ENCODE results near the gene SLC10A2. TPM values are rescaled to one million over a fixed set of nuclear protein-coding genes. Genes with fewer than 3 reads are reported as not detected.

SLC10A2 gene
- total RNA-seq, 2 donors from 2014 or later: not detected

DNA sequence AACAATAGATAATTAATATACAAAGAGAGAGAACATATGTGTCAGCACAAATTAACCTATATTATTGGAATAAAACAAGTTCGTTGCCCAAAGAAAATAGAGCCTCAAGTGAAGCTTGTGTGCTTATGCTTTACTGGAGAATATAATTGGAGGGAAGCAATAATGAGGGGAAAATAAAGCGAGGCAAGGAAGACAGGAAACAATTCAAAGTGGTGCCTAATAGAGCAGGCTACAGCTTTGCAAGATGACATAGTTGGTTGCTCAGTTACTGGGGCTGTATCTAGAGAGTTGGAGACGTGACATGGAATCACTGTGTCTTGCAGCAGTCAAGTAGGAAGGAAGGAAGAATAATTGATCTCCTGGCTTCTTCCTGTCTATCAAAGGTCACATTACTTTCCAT lies 21.1 kb upstream of the SLC10A2 start:
- DNase-seq (ENCODE audit: low spot score): no peak
- Histone ChIP-seq H3K4me3 (no peak overlapping the region), H3K27me3 (no peaks in the 10 kb centered on the region), H3K9me3 (peaks cover 0 to 8% of the 10 kb centered on the region in 2 donors), H3K4me1 (no peaks in the 10 kb centered on the region), H3K36me3 (no peaks in the 10 kb centered on the region), H3K27ac (no peak overlapping the region)
- TF ChIP-seq, protein P1, sequence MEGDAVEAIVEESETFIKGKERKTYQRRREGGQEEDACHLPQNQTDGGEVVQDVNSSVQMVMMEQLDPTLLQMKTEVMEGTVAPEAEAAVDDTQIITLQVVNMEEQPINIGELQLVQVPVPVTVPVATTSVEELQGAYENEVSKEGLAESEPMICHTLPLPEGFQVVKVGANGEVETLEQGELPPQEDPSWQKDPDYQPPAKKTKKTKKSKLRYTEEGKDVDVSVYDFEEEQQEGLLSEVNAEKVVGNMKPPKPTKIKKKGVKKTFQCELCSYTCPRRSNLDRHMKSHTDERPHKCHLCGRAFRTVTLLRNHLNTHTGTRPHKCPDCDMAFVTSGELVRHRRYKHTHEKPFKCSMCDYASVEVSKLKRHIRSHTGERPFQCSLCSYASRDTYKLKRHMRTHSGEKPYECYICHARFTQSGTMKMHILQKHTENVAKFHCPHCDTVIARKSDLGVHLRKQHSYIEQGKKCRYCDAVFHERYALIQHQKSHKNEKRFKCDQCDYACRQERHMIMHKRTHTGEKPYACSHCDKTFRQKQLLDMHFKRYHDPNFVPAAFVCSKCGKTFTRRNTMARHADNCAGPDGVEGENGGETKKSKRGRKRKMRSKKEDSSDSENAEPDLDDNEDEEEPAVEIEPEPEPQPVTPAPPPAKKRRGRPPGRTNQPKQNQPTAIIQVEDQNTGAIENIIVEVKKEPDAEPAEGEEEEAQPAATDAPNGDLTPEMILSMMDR (IDR thresholded peaks at IDR 0.05): no peak

DNA sequence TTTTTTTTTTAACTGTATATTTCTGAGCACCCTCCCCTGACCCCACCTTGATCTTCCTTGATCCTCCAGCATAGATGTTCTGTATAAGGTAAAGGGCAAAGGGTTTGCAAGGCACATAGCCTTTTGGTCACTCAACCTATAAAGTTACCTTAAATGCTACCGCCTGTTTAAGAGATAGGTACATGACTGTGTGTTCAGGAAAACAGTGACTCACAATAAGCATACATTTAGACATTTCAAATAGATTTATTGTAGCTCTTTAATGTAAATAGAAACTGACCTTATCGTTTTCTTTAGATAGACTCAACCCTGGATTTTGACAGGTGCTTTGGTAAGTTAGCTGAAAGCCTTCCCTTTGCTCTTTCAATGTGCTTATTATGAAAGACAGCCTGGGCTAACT lies 15.2 kb upstream of the SLC10A2 start:
- H3K9me3 ChIP-seq: no peaks in the 10 kb centered on the region
- no peak overlapping the region for H3K4me3 ChIP-seq
- H3K27ac ChIP-seq: no peak overlapping the region
- H3K36me3 ChIP-seq: no peaks in the 10 kb centered on the region
- H3K27me3 ChIP-seq: no peaks in the 10 kb centered on the region
- H3K4me1 ChIP-seq: no peaks in the 10 kb centered on the region
- TF ChIP-seq, protein P1 (IDR thresholded peaks at IDR 0.05): no peak
- DNase-seq (ENCODE audit: low spot score): no peak

DNA sequence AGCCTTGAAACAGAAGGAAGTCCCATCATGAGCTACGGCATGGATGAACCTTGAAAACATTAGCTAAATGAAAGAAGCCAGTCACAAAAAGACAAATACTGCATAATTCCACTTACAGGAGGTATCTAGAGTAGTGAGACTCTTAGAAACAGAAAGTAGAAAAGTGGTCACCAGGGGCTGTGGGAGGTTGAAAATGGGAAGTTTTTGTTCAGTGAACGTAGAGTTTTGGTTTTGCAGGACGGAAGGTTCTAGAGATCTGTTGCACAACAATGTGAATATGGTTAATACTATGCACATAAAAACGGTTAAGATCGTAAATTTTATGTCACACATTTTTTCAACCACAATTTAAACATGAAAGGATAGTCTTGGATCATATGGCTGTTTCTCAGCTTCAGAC lies 11.9 kb upstream of the SLC10A2 start:
- H3K27me3 ChIP-seq: no peaks in the 10 kb centered on the region
- TF ChIP-seq, protein P1 (IDR thresholded peaks at IDR 0.05): no peak
- H3K9me3 ChIP-seq: no peaks in the 10 kb centered on the region
- no peak for DNase-seq (ENCODE audit: low spot score)
- no peak overlapping the region for H3K27ac ChIP-seq
- no peaks in the 10 kb centered on the region for H3K4me1 ChIP-seq
- H3K4me3 ChIP-seq: no peak overlapping the region
- H3K36me3 ChIP-seq: no peaks in the 10 kb centered on the region

DNA sequence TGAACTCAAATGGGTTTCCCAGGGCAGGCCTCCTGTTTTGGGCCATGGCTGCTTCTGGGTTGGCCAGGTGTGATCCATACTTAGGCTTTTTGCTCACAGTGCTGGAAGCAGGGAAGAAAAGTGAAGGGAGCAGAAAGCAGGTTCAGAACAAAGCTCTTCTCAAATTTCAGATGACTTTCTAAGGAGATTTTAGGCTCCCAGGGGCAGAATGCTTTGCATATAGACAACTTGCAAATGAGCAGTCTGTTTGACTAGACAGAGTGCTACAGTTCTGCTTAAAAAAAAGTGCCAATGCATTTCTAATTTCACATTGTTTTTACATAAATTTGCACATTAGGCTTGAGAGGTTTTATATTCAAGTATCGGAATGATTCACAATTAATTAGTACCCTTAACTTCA lies 2.6 kb upstream of the SLC10A2 start:
- no peaks in the 10 kb centered on the region for H3K27me3 ChIP-seq
- no peaks in the 10 kb centered on the region for H3K4me1 ChIP-seq
- no peaks in the 10 kb centered on the region for H3K36me3 ChIP-seq
- no peaks in the 10 kb centered on the region for H3K9me3 ChIP-seq
- H3K4me3 ChIP-seq: no peak overlapping the region
- TF ChIP-seq, protein P1 (IDR thresholded peaks at IDR 0.05): no peak
- DNase-seq (ENCODE audit: low spot score): no peak
- H3K27ac ChIP-seq: no peak overlapping the region

DNA sequence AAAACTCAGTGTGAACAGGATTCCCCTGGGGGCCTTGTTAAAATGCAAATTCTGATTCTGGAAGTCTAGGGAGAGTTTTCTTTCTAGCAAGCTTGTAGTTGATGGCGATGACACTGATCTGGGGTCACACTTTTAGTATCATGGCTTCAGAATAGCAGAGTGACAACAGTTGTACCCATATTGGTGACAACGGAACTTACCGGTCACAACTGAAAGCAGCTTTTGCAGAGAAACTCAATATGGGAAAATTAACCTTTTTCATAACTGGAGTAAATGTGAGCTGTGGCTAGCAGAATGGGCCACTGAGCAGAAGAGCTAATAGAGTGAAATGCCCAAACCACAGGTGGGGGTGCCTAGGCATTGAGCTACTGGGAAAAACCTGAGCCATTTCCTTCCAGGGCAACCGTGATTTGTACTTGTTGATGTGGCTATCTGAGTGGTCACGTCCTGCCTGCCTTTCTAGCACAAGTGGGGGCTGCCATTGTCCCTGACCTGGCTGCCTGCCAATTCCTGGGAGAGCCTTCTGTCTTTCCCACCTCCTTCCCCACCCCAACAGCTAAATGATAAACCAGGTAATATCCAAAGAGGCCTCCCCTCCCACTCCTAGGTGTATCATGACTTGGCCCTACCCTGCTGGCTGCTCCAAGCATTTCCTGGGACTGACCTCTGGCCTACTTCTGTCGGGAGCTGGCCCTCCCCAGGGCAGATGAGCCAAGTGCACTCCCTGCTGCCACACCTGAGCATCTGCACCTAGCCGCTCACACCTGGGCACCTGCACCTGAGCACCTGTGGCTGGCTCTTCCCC lies 1.7 kb upstream of the SLC10A2 start:
- Histone ChIP-seq H3K27me3 (no peaks in the 10 kb centered on the region), H3K4me3 (no peak overlapping the region), H3K27ac (no peak overlapping the region), H3K9me3 (no peaks in the 10 kb centered on the region), H3K4me1 (no peaks in the 10 kb centered on the region), H3K36me3 (no peaks in the 10 kb centered on the region)
- DNase-seq (ENCODE audit: low spot score): no peak
- TF ChIP-seq, protein P1 (IDR thresholded peaks at IDR 0.05): no peak

All from right atrium auricular region (tissue), 2 donors.